IMR-90 (cell line): ENCODE measurements around the gene MEGF8. TPM values are rescaled to one million over a fixed set of nuclear protein-coding genes. Genes with fewer than 3 reads are reported as not detected.

Source experiments
- ATAC-seq: fragments of 200-7000 bp; cut with Tn5 transposase; 2 replicates; pipeline ENCODE4 v1.9.1; 2020; ENCODE audit warnings: low read depth, mild to moderate bottlenecking, moderate library complexity
- BruUV-seq: library from RNA; stranded (reverse); fragments of 400-500 nt; replicated peaks from 2 replicates; lab custom pipeline; 2021; lab: Mats Ljungman, UMichigan
- CTCF ChIA-PET: fragments of 300-600 bp; formaldehyde crosslinking; extraction: SDS; loops from one replicate; lab custom pipeline; 2021; ENCODE audit warnings: antibody characterized with exemption; lab: Yijun Ruan, JAX
- POLR2A ChIA-PET: fragments of 300-600 bp; sonication (Branson Sonifier 250); formaldehyde crosslinking; loops from one replicate; lab custom pipeline; 2022; ENCODE audit warnings: antibody characterized with exemption; ENCODE audit not compliant: unreplicated experiment; lab: Charles Lee
- DNase-seq: peaks from one replicate; pipeline ENCODE4 v3.0.0; 2013
- H2AFZ ChIP-seq: replicated peaks from 2 replicates; pipeline ENCODE3; 2013; ENCODE audit warnings: low read length, mild to moderate bottlenecking; ENCODE audit not compliant: poor library complexity
- H2AK5ac ChIP-seq: 2 replicates; pipeline ENCODE4 v1.6.1; 2013; ENCODE audit warnings: low read depth, low read length, inconsistent platforms
- H2AK9ac ChIP-seq: replicated peaks from 2 replicates; pipeline ENCODE3; 2013; ENCODE audit warnings: mild to moderate bottlenecking, low read depth, low read length, moderate library complexity; ENCODE audit not compliant: poor library complexity
- H2BK120ac ChIP-seq: 2 replicates; pipeline ENCODE4 v1.6.1; 2013; ENCODE audit warnings: low read depth, low read length, inconsistent platforms
- H2BK15ac ChIP-seq: 3 replicates; pipeline ENCODE4 v1.6.1; 2013; ENCODE audit warnings: low read depth, low read length, inconsistent platforms
- H2BK20ac ChIP-seq: 2 replicates; pipeline ENCODE4 v1.6.1; 2013; ENCODE audit warnings: low read depth, mild to moderate bottlenecking, inconsistent platforms, low read length, moderate library complexity
- H2BK5ac ChIP-seq: 2 replicates; pipeline ENCODE4 v1.6.1; 2013; ENCODE audit warnings: mild to moderate bottlenecking, low read depth, low read length, inconsistent platforms; ENCODE audit not compliant: poor library complexity, severe bottlenecking
- H3K14ac ChIP-seq: replicated peaks from 2 replicates; pipeline ENCODE4 v1.6.1; 2013; ENCODE audit warnings: low read depth, low read length, inconsistent platforms
- H3K18ac ChIP-seq: 2 replicates; pipeline ENCODE4 v1.6.1; 2013; ENCODE audit warnings: low read depth, low read length, control low read depth
- H3K23ac ChIP-seq: 2 replicates; pipeline ENCODE4 v1.6.1; 2013; ENCODE audit warnings: low read depth, low read length, inconsistent platforms
- H3K27ac ChIP-seq: 2 replicates; pipeline ENCODE4 v1.5.1; 2013; ENCODE audit warnings: mild to moderate bottlenecking, control low read depth, low read length; ENCODE audit not compliant: insufficient read depth
- H3K27me3 ChIP-seq: 2 replicates; pipeline ENCODE4 v1.6.1; 2013; ENCODE audit warnings: low read length; ENCODE audit not compliant: control insufficient read depth, insufficient read depth
- H3K36me3 ChIP-seq: 2 replicates; pipeline ENCODE4 v1.6.1; 2013; ENCODE audit warnings: low read length, mixed read lengths; ENCODE audit not compliant: control insufficient read depth, insufficient read depth
- H3K4ac ChIP-seq: 2 replicates; pipeline ENCODE4 v1.6.1; 2013; ENCODE audit warnings: low read depth, low read length, inconsistent platforms
- H3K4me1 ChIP-seq: 2 replicates; pipeline ENCODE4 v1.6.1; 2013; ENCODE audit warnings: low read length, mixed read lengths; ENCODE audit not compliant: control insufficient read depth, insufficient read depth
- H3K4me2 ChIP-seq: 2 replicates; pipeline ENCODE4 v1.6.1; 2013; ENCODE audit warnings: low read depth, mild to moderate bottlenecking, control low read depth, low read length, moderate library complexity
- H3K4me3 ChIP-seq: 2 replicates; pipeline ENCODE4 v1.5.1; 2013; ENCODE audit warnings: low read depth, mild to moderate bottlenecking, control low read depth, low read length, moderate library complexity; ENCODE audit not compliant: insufficient read depth
- H3K56ac ChIP-seq: 2 replicates; pipeline ENCODE4 v1.6.1; 2013; ENCODE audit warnings: low read length, inconsistent platforms; ENCODE audit not compliant: insufficient read depth; ENCODE audit errors: extremely low read depth
- H3K79me1 ChIP-seq, 2 experiments: 2 replicates each; pipeline ENCODE4 v1.6.1; 2013; ENCODE audit warnings: low read length in 2 of 2, inconsistent platforms in 1 of 2, low read depth in 1 of 2
- H3K9ac ChIP-seq: 2 replicates; pipeline ENCODE4 v1.6.1; 2013; ENCODE audit warnings: low read depth, low read length, control low read depth
- H3K9me1 ChIP-seq: 2 replicates; pipeline ENCODE4 v1.6.1; 2013; ENCODE audit warnings: low read length, inconsistent platforms; ENCODE audit not compliant: insufficient read depth
- H3K9me3 ChIP-seq: 2 replicates; pipeline ENCODE4 v1.6.1; 2013; ENCODE audit warnings: low read length; ENCODE audit not compliant: control insufficient read depth, insufficient read depth
- H4K20me1 ChIP-seq: 2 replicates; pipeline ENCODE4 v1.6.1; 2013; ENCODE audit warnings: low read length, inconsistent platforms; ENCODE audit not compliant: insufficient read depth
- H4K5ac ChIP-seq: 2 replicates; pipeline ENCODE4 v1.6.1; 2013; ENCODE audit warnings: mild to moderate bottlenecking, low read depth, low read length, control low read depth
- H4K8ac ChIP-seq, 2 experiments: 2 replicates each; pipeline ENCODE4 v1.6.1; 2013; ENCODE audit warnings: low read depth in 2 of 2, low read length in 2 of 2, control low read depth in 1 of 2, inconsistent platforms in 1 of 2
- H4K91ac ChIP-seq: 2 replicates; pipeline ENCODE4 v1.6.1; 2013; ENCODE audit warnings: low read depth, low read length, inconsistent platforms; ENCODE audit not compliant: insufficient read depth
- BHLHE40 ChIP-seq: fragments of 150-350 bp; IDR thresholded peaks from 2 replicates; pipeline ENCODE4 v1.6.1; 2016; ENCODE audit warnings: mild to moderate bottlenecking, low read depth, low read length
- CEBPB ChIP-seq: IDR thresholded peaks from 2 replicates; pipeline ENCODE4 v1.6.1; 2012; ENCODE audit warnings: low read depth, low read length, improper control_type of control experiment
- CHD1 ChIP-seq: IDR thresholded peaks from 2 replicates; pipeline ENCODE4 v1.6.1; 2012; ENCODE audit warnings: low read depth, low read length, improper control_type of control experiment
- ELK1 ChIP-seq: fragments of 150-350 bp; IDR thresholded peaks from 2 replicates; pipeline ENCODE4 v1.6.1; 2016; ENCODE audit warnings: low read depth, mild to moderate bottlenecking, low read length, moderate library complexity, borderline replicate concordance
- FOS ChIP-seq: fragments of 150-350 bp; IDR thresholded peaks from 2 replicates; pipeline ENCODE4 v1.6.1; 2016; ENCODE audit warnings: low read depth, low read length
- MAFK ChIP-seq: IDR thresholded peaks from 2 replicates; pipeline ENCODE4 v1.6.1; 2012; ENCODE audit warnings: low read depth, low read length, improper control_type of control experiment
- MAZ ChIP-seq: IDR thresholded peaks from 2 replicates; pipeline ENCODE4 v1.6.1; 2012; ENCODE audit warnings: low read depth, mild to moderate bottlenecking, low read length, improper control_type of control experiment, moderate library complexity, borderline replicate concordance
- MXI1 ChIP-seq: IDR thresholded peaks from 2 replicates; pipeline ENCODE4 v1.6.1; 2012; ENCODE audit warnings: low read depth, mild to moderate bottlenecking, low read length, moderate library complexity, borderline replicate concordance
- NFE2L2 ChIP-seq: fragments of 150-350 bp; IDR thresholded peaks from 2 replicates; pipeline ENCODE4 v1.6.1; 2016; ENCODE audit warnings: low read depth, mild to moderate bottlenecking, low read length
- POLR2A ChIP-seq: IDR thresholded peaks from 2 replicates; pipeline ENCODE4 v1.6.1; 2012; ENCODE audit warnings: mild to moderate bottlenecking, low read depth, low read length
- RAD21 ChIP-seq: IDR thresholded peaks from 2 replicates; pipeline ENCODE4 v1.6.1; 2012; ENCODE audit warnings: low read length, improper control_type of control experiment
- RCOR1 ChIP-seq: IDR thresholded peaks from 2 replicates; pipeline ENCODE4 v1.6.1; 2012; ENCODE audit warnings: mild to moderate bottlenecking, low read length, improper control_type of control experiment; ENCODE audit not compliant: insufficient replicate concordance
- RFX5 ChIP-seq: IDR thresholded peaks from 2 replicates; pipeline ENCODE4 v1.8.0; 2012; ENCODE audit warnings: low read depth, mild to moderate bottlenecking, low read length, moderate library complexity
- SMC3 ChIP-seq: fragments of 150-350 bp; IDR thresholded peaks from 2 replicates; pipeline ENCODE4 v1.6.1; 2016; ENCODE audit warnings: low read depth, mild to moderate bottlenecking, antibody characterized with exemption, low read length, moderate library complexity
- USF2 ChIP-seq: fragments of 150-350 bp; IDR thresholded peaks from 2 replicates; pipeline ENCODE4 v1.6.1; 2017; ENCODE audit warnings: mild to moderate bottlenecking, antibody characterized with exemption, low read length, low read depth
- WGBS, 2 experiments: methylation state at CpG; one replicate each; pipeline versions ENCODE4 v1.1.5 to v1.1.7; 2013; ENCODE audit warnings: missing lambda C conversion rate in 2 of 2; ENCODE audit not compliant: insufficient read length in 1 of 2; ENCODE audit errors: extremely low coverage in 2 of 2; 5-methylcytosine and 5-hydroxymethylcytosine counted together
- dilution Hi-C: fragments of 300-500 bp; cut with HindIII; formaldehyde crosslinking; loops from one replicate; pipeline ENCODE4 v1.14.3; 2018; ENCODE audit warnings: low sequenced_read_pairs; ENCODE audit not compliant: unreplicated experiment
- in situ Hi-C: fragments of 300-500 bp; cut with MboI; formaldehyde crosslinking; loops from 3 replicates; pipeline ENCODE4 v1.14.3; 2019; ENCODE audit warnings: low sequenced_read_pairs, inconsistent platforms, mixed read lengths
- intact Hi-C: fragments of 100-400 bp; cut with micrococcal nuclease; formaldehyde crosslinking; loops from 2 replicates; pipeline ENCODE4 v1.10.0; 2022
- polyA plus RNA-seq, 3 experiments: library from polyadenylated mRNA; depleted of rRNA; stranded (reverse); fragments of >200 nt; gene quantifications; 2 replicates each; pipeline ENCODE4 v1.2.3, GENCODE V29; 2012; ENCODE audit warnings: low replicate concordance in 1 of 3
- total RNA-seq: library from RNA; depleted of rRNA; stranded (reverse); fragments of >200 nt; gene quantifications from 2 replicates; pipeline ENCODE4 v1.2.3, GENCODE V29; 2012

Gene MEGF8
- total and polyA plus RNA-seq, 2 of the 4 experiments (the other 2 are of a cell fraction), result 2.3 to 12.5 TPM

- no peak for TF ChIP-seq RFX5
- TF ChIP-seq BHLHE40, result no peak
- TF ChIP-seq MXI1, result no peak
- no peak for TF ChIP-seq POLR2A
- no peak for TF ChIP-seq CEBPB
- no peak for TF ChIP-seq MAZ
- TF ChIP-seq ELK1, result no peak
- TF ChIP-seq MAFK, result no peak
- no peak for TF ChIP-seq FOS
- no peak for TF ChIP-seq SMC3
- TF ChIP-seq RCOR1, result no peak
- TF ChIP-seq USF2, result no peak
- TF ChIP-seq CHD1, result no peak
- no peak for TF ChIP-seq NFE2L2
- TF ChIP-seq RAD21, result no peak
- no peak overlapping the region for H2BK20ac ChIP-seq
- no peak overlapping the region for H2BK120ac ChIP-seq
- H3K4ac ChIP-seq, result no peak overlapping the region
- peaks cover 2% of the 10 kb centered on the region; the same call in 1 of the 2 replicates for H3K4me1 ChIP-seq
- no peak overlapping the region for H2AFZ ChIP-seq
- no peak overlapping the region for H3K9ac ChIP-seq
- WGBS, 2 experiments, result 80% methylated on average over 1 of the region's 1 CpG; no CpG with 5 or more reads in 1 of the 2 experiments
- H4K8ac ChIP-seq, result no peak overlapping the region
- in situ Hi-C loops (no loop called here), dilution Hi-C loops (no loop called here), intact Hi-C loops (no loop called here)
- no peak overlapping the region for H2BK15ac ChIP-seq
- no peak overlapping the region for H3K23ac ChIP-seq
- H3K36me3 ChIP-seq, result peaks cover 26% of the 10 kb centered on the region
- no peak overlapping the region for H2BK5ac ChIP-seq
- H3K4me3 ChIP-seq, result no peak overlapping the region
- H3K56ac ChIP-seq, result no peak overlapping the region
- H4K5ac ChIP-seq, result no peak overlapping the region
- peaks cover 2% of the 10 kb centered on the region; the same call in 1 of the 2 replicates for H3K9me3 ChIP-seq
- no peak overlapping the region for H3K14ac ChIP-seq
- DNase-seq (no peak), ATAC-seq (no peak; the same call in 1 of the 2 replicates)
- CTCF ChIA-PET, result no interaction called here
- H3K27me3 ChIP-seq, result no peaks in the 10 kb centered on the region
- no peak overlapping the region for H2AK5ac ChIP-seq
- POLR2A ChIA-PET, result interaction anchor here (0.5 kb wide), 1 partner anchor 13 kb away, joined by 3 read pairs; no protein-coding TSS in a partner anchor
- peaks cover 6% of the 10 kb centered on the region for H3K9me1 ChIP-seq
- no peak overlapping the region for H3K4me2 ChIP-seq
- H4K91ac ChIP-seq, result no peak overlapping the region
- H3K18ac ChIP-seq, result no peak overlapping the region
- H3K79me1 ChIP-seq, result no peaks in the 10 kb centered on the region
- peak overlapping the region; percentile 28 for H2AK9ac ChIP-seq
- H3K27ac ChIP-seq, result no peak overlapping the region
- BruUV-seq, result no TSS peak
- H4K20me1 ChIP-seq, result peaks cover 3% of the 10 kb centered on the region; the same call in 1 of the 2 replicates
Measured at GRCh38 chr19:42366673-42367072, 41.2 kb downstream of the MEGF8 start.
